Peyer's patch (tissue), 4 donors: ENCODE results near the gene NID1. TPM values are rescaled to one million over a fixed set of nuclear protein-coding genes. Genes with fewer than 3 reads are reported as not detected.

Experiments
- DNase-seq, 3 donors: peaks; one replicate each; pipeline ENCODE4 v3.0.0-alpha.2; 2017 to 2019
- H3K27ac ChIP-seq, 4 donors: fragments of 200-600 bp; sonication (generic); one replicate each; pipeline ENCODE4 v1.5.1; 2016 to 2019
- H3K27me3 ChIP-seq, 2 donors: fragments of 200-600 bp; sonication (generic); one replicate each; pipeline ENCODE4 v1.5.1; 2019
- H3K36me3 ChIP-seq, 3 donors: fragments of 200-600 bp; sonication (generic); one replicate each; pipeline ENCODE4 v1.5.1; 2016 to 2019
- H3K4me1 ChIP-seq, 4 donors: fragments of 200-600 bp; sonication (generic); one replicate each; pipeline ENCODE4 v1.5.1; 2016 to 2019
- H3K4me3 ChIP-seq, 4 donors: fragments of 200-600 bp; sonication (generic); 1 replicate in 3 of 4; 2 replicates in 1 of 4; pipeline ENCODE4 v1.5.1; 2016 to 2019; ENCODE audit warnings: mild to moderate bottlenecking in 1 of 4
- H3K9me3 ChIP-seq, 4 donors: fragments of 200-600 bp; sonication (generic); one replicate each; pipeline ENCODE4 v1.5.1; 2016 to 2019; ENCODE audit warnings: mild to moderate bottlenecking in 1 of 4
- POLR2A ChIP-seq, 2 donors: fragments of 450-650 bp; IDR thresholded peaks; one replicate each; pipeline ENCODE4 v1.5.1; 2017; ENCODE audit warnings: antibody characterized with exemption in 2 of 2, mild to moderate bottlenecking in 2 of 2, moderate library complexity in 2 of 2
- total RNA-seq, 4 donors: library from RNA; depleted of rRNA; stranded (reverse); fragments of >200 nt; gene quantifications; one replicate each; pipeline ENCODE4 v1.1.0, GENCODE V29; 2016
- TF ChIP-seq, protein P1 (sequence below), 6 experiments: fragments of 450-650 bp in 4 of 6; fragments of 200-600 bp in 2 of 6; sonication (generic) in 1 of 6; IDR thresholded peaks; one replicate each; pipeline ENCODE4 v1.5.1; 2017 to 2019; ENCODE audit warnings: antibody characterized with exemption in 6 of 6, mild to moderate bottlenecking in 3 of 6, moderate library complexity in 1 of 6

Gene NID1
- total RNA-seq, 4 donors from 2014 or later = 20.5 to 92.4 (median 62.0) TPM

DNA sequence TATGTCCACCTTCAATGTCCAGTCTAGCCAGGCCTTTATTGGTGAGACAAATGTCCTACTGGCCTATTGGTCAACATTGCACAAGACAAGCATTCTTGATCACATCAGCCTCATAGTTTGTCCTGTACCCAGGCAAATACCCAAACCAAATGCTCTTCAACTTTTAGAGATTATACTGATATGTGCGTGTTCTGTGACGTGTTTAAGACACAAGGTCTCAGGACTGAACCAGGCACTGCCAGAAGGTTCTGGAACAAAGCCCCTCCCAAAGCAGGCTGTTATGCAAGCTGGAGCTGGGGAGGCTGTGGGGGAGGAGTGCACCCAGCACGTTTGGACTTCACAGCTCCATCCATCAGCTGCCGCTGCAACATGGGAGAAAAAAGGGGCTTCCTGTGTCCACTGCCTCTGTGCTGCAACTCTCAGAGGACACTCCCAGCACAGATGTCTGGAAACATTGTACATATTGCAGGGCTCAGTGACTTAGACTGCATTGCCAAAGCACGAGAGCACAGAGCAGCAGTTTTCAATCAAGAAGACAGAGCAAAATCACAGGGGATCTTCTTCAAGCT lies 45.9 kb downstream of the NID1 start:
- DNase-seq = peak in 2 of 3 donors; percentile 24 to 81
- Histone ChIP-seq H3K9me3 (no peaks in the 10 kb centered on the region), H3K36me3 (peaks cover 0 to 12% (median 0%) of the 10 kb centered on the region in 3 donors)

DNA sequence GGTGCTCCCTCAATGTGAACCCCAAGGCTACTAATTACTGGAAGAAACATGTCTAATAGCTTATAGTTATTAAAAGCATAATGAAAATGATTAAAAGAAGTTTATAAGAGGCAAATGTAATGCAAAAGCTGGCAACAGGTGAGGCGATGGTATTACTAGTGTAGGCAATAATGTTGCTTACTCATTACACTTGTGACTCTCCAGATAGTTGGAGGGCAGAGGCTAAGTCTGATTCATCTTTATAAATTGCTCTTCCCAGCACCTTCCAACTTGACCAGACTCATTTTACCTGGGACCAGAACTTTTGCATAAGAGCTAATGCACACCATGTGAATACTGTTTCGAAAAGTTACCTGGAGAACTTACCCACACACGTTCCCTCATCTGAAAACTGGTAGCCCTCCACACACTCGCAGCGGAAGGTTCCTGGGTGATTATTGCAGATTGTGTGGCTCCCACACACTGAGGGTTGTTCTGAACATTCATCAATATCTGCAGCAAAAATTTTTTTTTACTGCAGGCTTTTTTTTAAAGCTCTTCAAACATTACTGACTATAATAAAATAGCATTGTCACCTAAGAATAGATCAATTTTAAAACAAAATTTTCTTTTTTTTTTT lies 48.0 kb downstream of the NID1 start:
- no peak for DNase-seq
- no peak for TF ChIP-seq POLR2A (IDR thresholded peaks at IDR 0.05)
- TF ChIP-seq, protein P1, sequence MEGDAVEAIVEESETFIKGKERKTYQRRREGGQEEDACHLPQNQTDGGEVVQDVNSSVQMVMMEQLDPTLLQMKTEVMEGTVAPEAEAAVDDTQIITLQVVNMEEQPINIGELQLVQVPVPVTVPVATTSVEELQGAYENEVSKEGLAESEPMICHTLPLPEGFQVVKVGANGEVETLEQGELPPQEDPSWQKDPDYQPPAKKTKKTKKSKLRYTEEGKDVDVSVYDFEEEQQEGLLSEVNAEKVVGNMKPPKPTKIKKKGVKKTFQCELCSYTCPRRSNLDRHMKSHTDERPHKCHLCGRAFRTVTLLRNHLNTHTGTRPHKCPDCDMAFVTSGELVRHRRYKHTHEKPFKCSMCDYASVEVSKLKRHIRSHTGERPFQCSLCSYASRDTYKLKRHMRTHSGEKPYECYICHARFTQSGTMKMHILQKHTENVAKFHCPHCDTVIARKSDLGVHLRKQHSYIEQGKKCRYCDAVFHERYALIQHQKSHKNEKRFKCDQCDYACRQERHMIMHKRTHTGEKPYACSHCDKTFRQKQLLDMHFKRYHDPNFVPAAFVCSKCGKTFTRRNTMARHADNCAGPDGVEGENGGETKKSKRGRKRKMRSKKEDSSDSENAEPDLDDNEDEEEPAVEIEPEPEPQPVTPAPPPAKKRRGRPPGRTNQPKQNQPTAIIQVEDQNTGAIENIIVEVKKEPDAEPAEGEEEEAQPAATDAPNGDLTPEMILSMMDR (IDR thresholded peaks at IDR 0.05) = no peak
- H3K4me1 ChIP-seq = peaks cover 0 to 1% (median 0%) of the 10 kb centered on the region in 4 donors

More for the DNA sequence above, 45.9 kb downstream of the NID1 start:
- H3K27me3 ChIP-seq = no peaks in the 10 kb centered on the region
- no peak overlapping the region for H3K4me3 ChIP-seq
- peaks cover 0 to 6% (median 0%) of the 10 kb centered on the region in 4 donors for H3K4me1 ChIP-seq
- TF ChIP-seq POLR2A (IDR thresholded peaks at IDR 0.05) = no peak
- peak overlapping the region; percentile 52 to 81 (median 74) for H3K27ac ChIP-seq

DNA sequence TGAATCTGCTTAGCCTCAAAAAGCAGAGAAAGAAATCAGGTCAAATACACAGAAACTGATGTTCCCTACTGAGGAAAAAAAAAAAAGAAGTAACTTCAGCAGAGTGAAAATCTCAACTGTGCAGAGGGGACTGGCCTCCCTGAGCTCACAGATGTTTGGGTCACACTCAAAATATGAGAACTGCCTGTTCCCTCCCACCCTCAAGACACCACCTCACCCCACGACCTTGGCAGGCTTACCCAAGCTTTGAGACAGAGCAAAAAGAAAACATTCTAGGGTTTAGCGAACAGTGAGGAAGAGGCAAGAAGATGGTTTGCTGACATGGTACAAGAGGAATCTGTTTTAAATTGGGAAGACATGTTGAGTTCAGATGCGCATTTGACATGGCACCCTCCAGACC lies 48.8 kb downstream of the NID1 start:
- Histone ChIP-seq H3K27ac (peak overlapping the region; percentile 9 to 82 (median 65)), H3K9me3 (no peaks in the 10 kb centered on the region), H3K4me1 (no peaks in the 10 kb centered on the region), H3K27me3 (no peaks in the 10 kb centered on the region), H3K4me3 (no peak overlapping the region), H3K36me3 (peaks cover 0 to 24% (median 0%) of the 10 kb centered on the region in 3 donors)
- TF ChIP-seq, protein P1 (IDR thresholded peaks at IDR 0.05) = no peak
- TF ChIP-seq POLR2A (IDR thresholded peaks at IDR 0.05) = no peak
- DNase-seq = peak in 1 of 3 donors; percentile 68

More for the DNA sequence above, 48.0 kb downstream of the NID1 start:
- peaks cover 0 to 19% (median 0%) of the 10 kb centered on the region in 3 donors for H3K36me3 ChIP-seq
- no peaks in the 10 kb centered on the region for H3K27me3 ChIP-seq
- H3K9me3 ChIP-seq = no peaks in the 10 kb centered on the region
- no peak overlapping the region for H3K4me3 ChIP-seq
- peak overlapping the region; percentile 9 to 82 (median 47) for H3K27ac ChIP-seq

DNA sequence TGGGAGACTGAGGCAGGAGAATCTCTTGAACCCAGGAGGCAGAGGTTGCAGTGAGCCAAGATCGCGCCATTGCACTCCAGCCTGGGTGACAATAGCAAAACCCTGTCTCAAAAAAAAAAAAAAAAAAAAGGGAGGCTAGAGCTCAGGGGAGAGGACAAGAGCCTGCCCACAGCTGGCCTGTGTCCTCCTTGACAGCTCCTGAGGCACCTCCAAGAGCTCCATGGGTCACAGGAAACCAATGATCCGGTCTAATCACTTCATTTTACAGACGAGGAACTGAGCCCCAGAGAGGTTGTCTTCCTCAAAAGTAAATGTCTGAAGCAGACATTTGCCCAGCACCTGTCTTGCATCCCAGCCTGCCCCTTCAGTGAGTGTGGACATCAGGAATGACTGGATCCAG lies 49.4 kb downstream of the NID1 start:
- TF ChIP-seq, protein P1 (IDR thresholded peaks at IDR 0.05) = no peak
- no peak for TF ChIP-seq POLR2A (IDR thresholded peaks at IDR 0.05)
- no peaks in the 10 kb centered on the region for H3K4me1 ChIP-seq
- no peak overlapping the region for H3K4me3 ChIP-seq
- no peaks in the 10 kb centered on the region for H3K9me3 ChIP-seq
- H3K36me3 ChIP-seq = peaks cover 0 to 24% (median 0%) of the 10 kb centered on the region in 3 donors
- H3K27me3 ChIP-seq = no peaks in the 10 kb centered on the region
- DNase-seq = no peak
- peak overlapping the region; percentile 55 to 82 (median 70) for H3K27ac ChIP-seq

DNA sequence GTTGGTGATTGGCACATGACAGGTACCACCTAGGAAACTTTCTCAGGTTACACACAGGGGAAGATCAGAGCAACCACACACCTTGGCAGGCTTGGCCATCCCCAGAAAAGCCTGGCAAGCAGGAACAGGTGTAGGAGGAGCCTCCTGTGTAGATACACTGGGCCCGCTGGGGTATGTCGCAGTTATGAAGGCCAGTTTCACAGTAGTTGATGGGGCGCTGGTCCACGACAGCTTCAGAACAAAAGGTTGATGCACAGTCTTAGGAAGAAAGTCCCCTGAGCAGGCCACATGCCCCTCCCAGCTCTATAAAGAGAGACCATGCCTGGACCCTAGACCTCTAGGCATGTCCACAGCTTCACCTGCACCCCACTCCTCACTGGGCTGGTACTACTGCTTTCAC lies 51.6 kb downstream of the NID1 start:
- H3K4me1 ChIP-seq = no peaks in the 10 kb centered on the region
- no peaks in the 10 kb centered on the region for H3K27me3 ChIP-seq
- no peak for TF ChIP-seq POLR2A (IDR thresholded peaks at IDR 0.05)
- TF ChIP-seq, protein P1 (IDR thresholded peaks at IDR 0.05) = no peak
- no peak for DNase-seq
- peaks cover 0 to 24% (median 0%) of the 10 kb centered on the region in 3 donors for H3K36me3 ChIP-seq
- peak overlapping the region in 2 of 4 donors; percentile 30 to 75 for H3K27ac ChIP-seq
- H3K4me3 ChIP-seq = no peak overlapping the region
- no peaks in the 10 kb centered on the region for H3K9me3 ChIP-seq

DNA sequence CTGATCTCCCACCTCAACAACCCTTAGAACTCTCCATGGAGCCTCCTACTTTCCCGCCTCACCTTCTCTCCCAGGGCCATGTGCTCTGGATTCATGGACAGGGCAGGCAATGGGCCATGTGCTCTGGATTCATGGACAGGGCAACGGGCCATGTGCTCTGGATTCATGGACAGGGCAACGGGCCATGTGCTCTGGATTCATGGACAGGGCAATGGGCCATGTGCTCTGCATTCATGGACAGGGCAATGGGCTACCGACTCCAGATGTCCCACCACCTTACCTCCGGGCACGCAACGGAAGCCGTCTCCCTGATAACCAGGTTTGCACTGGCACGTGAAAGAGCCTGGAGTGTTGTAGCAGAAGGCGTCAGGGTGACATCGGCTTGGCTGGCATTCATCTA lies 53.2 kb downstream of the NID1 start:
- no peaks in the 10 kb centered on the region for H3K4me1 ChIP-seq
- TF ChIP-seq POLR2A (IDR thresholded peaks at IDR 0.05) = no peak
- TF ChIP-seq, protein P1 (IDR thresholded peaks at IDR 0.05) = no peak
- H3K4me3 ChIP-seq = no peak overlapping the region
- H3K27ac ChIP-seq = peak overlapping the region in 3 of 4 donors; percentile 17 to 28 (median 20)
- no peaks in the 10 kb centered on the region for H3K9me3 ChIP-seq
- H3K27me3 ChIP-seq = no peaks in the 10 kb centered on the region
- peaks cover 0 to 24% (median 0%) of the 10 kb centered on the region in 3 donors for H3K36me3 ChIP-seq
- no peak for DNase-seq
